ENCODE data around the gene EYA3.
A peak's percentile ranks its signal among the peaks of the same experiment; 100 is the strongest.

The EYA3 gene

DNA sequence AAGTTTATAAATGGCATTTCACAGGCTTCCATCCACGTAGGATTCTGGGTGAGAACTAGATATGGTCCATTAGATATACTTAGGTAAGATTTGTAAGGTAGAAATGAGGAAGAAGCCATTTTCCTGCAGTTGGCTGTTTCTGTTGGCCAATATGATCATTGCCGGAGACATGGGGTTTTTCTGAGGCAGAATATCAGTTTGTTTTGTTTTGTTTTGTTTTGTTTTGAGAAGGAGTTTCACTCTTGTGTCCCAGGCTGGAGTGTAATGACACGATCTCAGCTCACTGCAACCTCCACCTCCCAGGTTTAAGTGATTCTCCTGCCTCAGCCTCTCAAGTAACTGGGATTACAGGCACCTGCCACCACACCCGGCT is 8.7 kb upstream of the EYA3 start:
- Histone ChIP-seq H3K4me1 (ENCODE audit: control insufficient read depth, low read length) (no peaks in the 10 kb centered on the region), H3K27ac (ENCODE audit: low read depth, low read length) (no peak overlapping the region), H3K79me2 (ENCODE audit: control insufficient read depth, low read length) (no peaks in the 10 kb centered on the region), H3K4me3 (ENCODE audit: low read length) (no peak overlapping the region), H4K20me1 (ENCODE audit: control insufficient read depth, insufficient read depth, low read depth, low read length) (no peaks in the 10 kb centered on the region), H3K9me2 (replicated peaks; ENCODE audit: control insufficient read depth, low read length) (no peaks in the 10 kb centered on the region), H3K9me3 (ENCODE audit: control insufficient read depth, insufficient read depth, low read length) (no peaks in the 10 kb centered on the region), H3F3A (ENCODE audit: control insufficient read depth, insufficient read depth) (no peaks in the 10 kb centered on the region), H3K36me3 (ENCODE audit: control insufficient read depth, low read length) (no peaks in the 10 kb centered on the region), H3K27me3 (ENCODE audit: control insufficient read depth, low read length) (no peaks in the 10 kb centered on the region), H3K4me2 (ENCODE audit: low read length) (no peak overlapping the region)
- TF ChIP-seq EZH2phosphoT487 (IDR thresholded peaks at IDR 0.05; ENCODE audit: borderline replicate concordance, low read length): no peak
- TF ChIP-seq, protein P1, sequence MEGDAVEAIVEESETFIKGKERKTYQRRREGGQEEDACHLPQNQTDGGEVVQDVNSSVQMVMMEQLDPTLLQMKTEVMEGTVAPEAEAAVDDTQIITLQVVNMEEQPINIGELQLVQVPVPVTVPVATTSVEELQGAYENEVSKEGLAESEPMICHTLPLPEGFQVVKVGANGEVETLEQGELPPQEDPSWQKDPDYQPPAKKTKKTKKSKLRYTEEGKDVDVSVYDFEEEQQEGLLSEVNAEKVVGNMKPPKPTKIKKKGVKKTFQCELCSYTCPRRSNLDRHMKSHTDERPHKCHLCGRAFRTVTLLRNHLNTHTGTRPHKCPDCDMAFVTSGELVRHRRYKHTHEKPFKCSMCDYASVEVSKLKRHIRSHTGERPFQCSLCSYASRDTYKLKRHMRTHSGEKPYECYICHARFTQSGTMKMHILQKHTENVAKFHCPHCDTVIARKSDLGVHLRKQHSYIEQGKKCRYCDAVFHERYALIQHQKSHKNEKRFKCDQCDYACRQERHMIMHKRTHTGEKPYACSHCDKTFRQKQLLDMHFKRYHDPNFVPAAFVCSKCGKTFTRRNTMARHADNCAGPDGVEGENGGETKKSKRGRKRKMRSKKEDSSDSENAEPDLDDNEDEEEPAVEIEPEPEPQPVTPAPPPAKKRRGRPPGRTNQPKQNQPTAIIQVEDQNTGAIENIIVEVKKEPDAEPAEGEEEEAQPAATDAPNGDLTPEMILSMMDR (IDR thresholded peaks at IDR 0.05; ENCODE audit: low read depth, low read length, poor library complexity, severe bottlenecking): no peak

DNA sequence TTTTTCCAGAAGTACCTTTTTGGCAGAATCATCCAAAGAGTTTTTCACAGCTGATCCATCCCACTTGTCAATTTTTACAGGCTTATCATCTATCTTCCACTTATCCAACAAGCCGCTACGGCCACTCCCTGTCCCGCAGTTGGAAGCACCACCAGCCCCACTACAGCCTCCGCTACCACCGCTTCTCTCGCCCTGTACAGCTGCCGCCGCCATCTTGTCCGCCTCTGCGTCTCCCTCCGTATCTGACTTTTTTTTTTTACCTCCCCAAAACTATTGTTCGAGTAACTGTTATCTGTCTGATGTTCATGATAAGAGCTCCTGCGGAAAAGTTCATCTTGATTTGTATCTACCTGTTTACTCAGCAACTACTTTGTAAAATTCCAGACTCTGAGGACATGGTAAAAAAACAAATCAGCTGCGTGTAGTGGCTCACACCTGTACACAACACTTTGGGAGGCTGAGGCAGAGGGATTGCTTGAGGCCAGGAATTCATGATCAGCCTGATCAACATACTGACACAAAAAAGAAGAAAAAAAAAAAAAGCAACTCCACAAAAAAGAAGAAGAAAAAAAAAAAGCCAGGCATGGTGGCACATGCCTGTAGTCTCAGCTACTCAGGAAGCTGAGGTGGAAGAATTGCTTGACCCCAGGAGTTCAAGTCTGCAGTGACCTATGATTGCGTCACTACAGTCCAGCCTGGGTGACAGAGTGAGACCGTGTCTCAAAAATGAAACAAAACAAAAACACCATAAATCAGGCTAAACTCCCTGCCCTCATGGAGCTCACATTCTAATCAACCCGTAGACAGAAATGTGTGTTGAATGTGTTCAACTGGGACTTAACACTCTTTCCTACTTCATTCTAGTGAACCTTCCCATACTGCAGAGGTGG is 8.0 kb upstream of the EYA3 start:
- H3F3A ChIP-seq (ENCODE audit: control insufficient read depth, insufficient read depth): no peaks in the 10 kb centered on the region
- H3K9me2 ChIP-seq (replicated peaks; ENCODE audit: control insufficient read depth, low read length): no peaks in the 10 kb centered on the region
- no peaks in the 10 kb centered on the region for H3K9me3 ChIP-seq (ENCODE audit: control insufficient read depth, insufficient read depth, low read length)
- H3K4me1 ChIP-seq (ENCODE audit: control insufficient read depth, low read length): peaks cover 2% of the 10 kb centered on the region
- no peak overlapping the region for H3K4me2 ChIP-seq (ENCODE audit: low read length)
- no peak overlapping the region for H3K4me3 ChIP-seq (ENCODE audit: low read length)
- H4K20me1 ChIP-seq (ENCODE audit: control insufficient read depth, insufficient read depth, low read depth, low read length): no peaks in the 10 kb centered on the region
- no peaks in the 10 kb centered on the region for H3K36me3 ChIP-seq (ENCODE audit: control insufficient read depth, low read length)
- no peak overlapping the region for H3K27ac ChIP-seq (ENCODE audit: low read depth, low read length)
- H3K79me2 ChIP-seq (ENCODE audit: control insufficient read depth, low read length): no peaks in the 10 kb centered on the region
- H3K27me3 ChIP-seq (ENCODE audit: control insufficient read depth, low read length): no peaks in the 10 kb centered on the region
- TF ChIP-seq, protein P1 (IDR thresholded peaks at IDR 0.05; ENCODE audit: low read depth, low read length, poor library complexity, severe bottlenecking): no peak
- no peak for TF ChIP-seq EZH2phosphoT487 (IDR thresholded peaks at IDR 0.05; ENCODE audit: borderline replicate concordance, low read length)

DNA sequence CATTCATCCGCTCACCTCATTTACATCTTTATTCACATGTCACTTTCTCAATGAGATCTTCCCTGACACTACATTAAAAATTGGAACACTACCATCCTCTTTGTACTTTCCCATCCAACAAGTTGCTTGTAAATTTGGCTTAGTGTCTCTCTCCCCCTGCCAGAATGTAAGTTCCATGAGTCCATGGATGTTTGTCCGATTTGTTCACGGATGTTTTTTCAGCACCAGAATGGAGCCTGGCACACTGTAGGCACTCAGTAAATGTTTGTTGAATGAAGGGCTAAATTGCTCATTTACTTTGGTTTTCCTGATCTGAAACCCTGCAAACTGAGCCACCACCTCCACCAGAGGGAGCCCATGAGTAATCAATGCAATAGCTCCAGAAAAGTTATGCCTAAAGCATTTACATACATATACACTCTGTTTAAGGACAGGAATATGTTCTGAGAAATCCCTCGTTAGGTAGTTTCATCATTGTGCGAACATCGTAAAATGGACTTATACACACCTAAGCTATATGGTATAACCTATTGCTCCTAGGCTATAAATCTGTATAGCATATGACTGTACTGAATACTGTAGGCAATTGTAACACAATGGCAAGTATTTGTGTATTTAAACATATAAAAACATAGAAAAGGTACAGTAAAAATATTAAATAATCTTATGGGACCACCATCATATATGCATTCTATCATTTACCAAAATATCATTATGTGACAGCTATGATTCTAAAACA is 2.8 kb upstream of the EYA3 start:
- H3K36me3 ChIP-seq (ENCODE audit: control insufficient read depth, low read length): peaks cover 11% of the 10 kb centered on the region
- H3K79me2 ChIP-seq (ENCODE audit: control insufficient read depth, low read length): peaks cover 23% of the 10 kb centered on the region
- H3K27me3 ChIP-seq (ENCODE audit: control insufficient read depth, low read length): no peaks in the 10 kb centered on the region
- peak overlapping the region; percentile 38 for H3K4me2 ChIP-seq (ENCODE audit: low read length)
- no peak for TF ChIP-seq EZH2phosphoT487 (IDR thresholded peaks at IDR 0.05; ENCODE audit: borderline replicate concordance, low read length)
- TF ChIP-seq, protein P1 (IDR thresholded peaks at IDR 0.05; ENCODE audit: low read depth, low read length, poor library complexity, severe bottlenecking): peak; percentile 68
- H3F3A ChIP-seq (ENCODE audit: control insufficient read depth, insufficient read depth): peaks cover 9% of the 10 kb centered on the region
- H4K20me1 ChIP-seq (ENCODE audit: control insufficient read depth, insufficient read depth, low read depth, low read length): 0 out of 2 replicates have a peak, but pooled peaks cover 3% of the 10 kb centered on the region
- H3K4me3 ChIP-seq (ENCODE audit: low read length): peak overlapping the region; percentile 18
- H3K4me1 ChIP-seq (ENCODE audit: control insufficient read depth, low read length): peaks cover 36% of the 10 kb centered on the region
- H3K27ac ChIP-seq (ENCODE audit: low read depth, low read length): peak overlapping the region; percentile 41
- no peaks in the 10 kb centered on the region for H3K9me3 ChIP-seq (ENCODE audit: control insufficient read depth, insufficient read depth, low read length)
- no peaks in the 10 kb centered on the region for H3K9me2 ChIP-seq (replicated peaks; ENCODE audit: control insufficient read depth, low read length)

All from DOHH2 (cell line).